Raji (cell line): Measurements from ENCODE around the gene PRR14.

Source experiments
- POLR2A ChIP-seq: IDR thresholded peaks from 2 replicates; pipeline ENCODE4 v1.6.1; 2011; ENCODE audit warnings: low read depth, low read length, control low read depth; ENCODE audit not compliant: insufficient read depth

Gene PRR14

GRCh38 chr16:30650369-30651123 is at the start of gene PRR14:
PRR14 (plus strand) TSS chr16:30650960; CDS start chr16:30651646, 686 bp downstream.
- peak; percentile 66 for TF ChIP-seq POLR2A

- TF ChIP-seq POLR2A: no peak
Measured at GRCh38 chr16:30601966-30602365, 48.8 kb upstream of the PRR14 start.

GRCh38 chr16:30602616-30603277 is 48.0 kb upstream of the PRR14 start:
- no peak for TF ChIP-seq POLR2A

GRCh38 chr16:30603945-30604315 is 46.8 kb upstream of the PRR14 start:
- no peak for TF ChIP-seq POLR2A

- no peak for TF ChIP-seq POLR2A
Measured at GRCh38 chr16:30604316-30604947, 46.3 kb upstream of the PRR14 start.

GRCh38 chr16:30605158-30605557 is 45.6 kb upstream of the PRR14 start:
- no peak for TF ChIP-seq POLR2A

GRCh38 chr16:30606004-30606403 is 44.8 kb upstream of the PRR14 start:
- TF ChIP-seq POLR2A: no peak

- TF ChIP-seq POLR2A: no peak
Measured at GRCh38 chr16:30609002-30609925, 41.5 kb upstream of the PRR14 start.

GRCh38 chr16:30609926-30610839 is 40.6 kb upstream of the PRR14 start, which contains the start of gene ZNF689:
ZNF689 (minus strand) TSS chr16:30610389; CDS start chr16:30610041, 348 bp downstream.
- peak; percentile 75 for TF ChIP-seq POLR2A

- peak; percentile 46 for TF ChIP-seq POLR2A
Measured at GRCh38 chr16:30615358-30616091, 35.2 kb upstream of the PRR14 start.

- TF ChIP-seq POLR2A: no peak
Measured at GRCh38 chr16:30619202-30619601, 31.6 kb upstream of the PRR14 start.

GRCh38 chr16:30619638-30620037 is 31.1 kb upstream of the PRR14 start:
- TF ChIP-seq POLR2A: no peak

GRCh38 chr16:30620169-30620568 is 30.6 kb upstream of the PRR14 start:
- TF ChIP-seq POLR2A: no peak
